Subcutaneous abdominal adipose tissue (tissue), 5 donors: Measurements from ENCODE around the gene SARNP.
"Not testable (repeated sequence)": the region's sequence is repeated elsewhere in the genome, so short reads cannot be mapped to it uniquely, and the experiment has no call there.

Source experiments
- H3K27ac ChIP-seq: one replicate; pipeline ENCODE4 v1.7.0; 2013; ENCODE audit warnings: low read depth, mild to moderate bottlenecking, inconsistent platforms, low read length, moderate library complexity
- H3K27me3 ChIP-seq, 5 donors: one replicate each; pipeline ENCODE4 v1.7.0; 2013; ENCODE audit warnings: low read length in 5 of 5, inconsistent platforms in 1 of 5; ENCODE audit not compliant: control insufficient read depth in 5 of 5, insufficient read depth in 4 of 5
- H3K36me3 ChIP-seq, 5 donors: one replicate each; pipeline ENCODE4 v1.7.0; 2013; ENCODE audit warnings: low read length in 5 of 5; ENCODE audit not compliant: control insufficient read depth in 5 of 5, insufficient read depth in 5 of 5
- H3K4me1 ChIP-seq, 5 donors: one replicate each; pipeline ENCODE4 v1.7.0; 2013; ENCODE audit warnings: low read length in 5 of 5, mild to moderate bottlenecking in 3 of 5, moderate library complexity in 1 of 5; ENCODE audit not compliant: control insufficient read depth in 5 of 5, insufficient read depth in 5 of 5
- H3K4me3 ChIP-seq, 5 donors: one replicate each; pipeline ENCODE4 v1.7.0; 2013; ENCODE audit warnings: low read length in 5 of 5, low read depth in 1 of 5
- H3K9ac ChIP-seq, 5 donors: one replicate each; pipeline ENCODE4 v1.7.0; 2013; ENCODE audit warnings: low read length in 5 of 5, mild to moderate bottlenecking in 4 of 5, moderate library complexity in 3 of 5
- H3K9me3 ChIP-seq, 5 donors: one replicate each; pipeline ENCODE4 v1.7.0; 2013; ENCODE audit warnings: low read length in 5 of 5; ENCODE audit not compliant: control insufficient read depth in 5 of 5
- donor health status: healthy.
- donor health status: healthy.
- donor health status: healthy.
- donor health status: healthy.
- donor health status: healthy.

SARNP gene

GRCh38 chr12:55840581-55841351 lies 23.2 kb upstream of the SARNP start:
- peaks cover 7 to 47% (median 32%) of the 10 kb centered on the region in 5 donors for H3K4me1 ChIP-seq
- H3K27ac ChIP-seq: no peak overlapping the region
- peaks cover 4 to 40% (median 29%) of the 10 kb centered on the region in 5 donors for H3K36me3 ChIP-seq

GRCh38 chr12:55839345-55840140 lies 22.0 kb upstream of the SARNP start:
- Histone ChIP-seq H3K9me3 (no peaks in the 10 kb centered on the region), H3K4me3 (no peak overlapping the region), H3K36me3 (peaks cover 4 to 42% (median 29%) of the 10 kb centered on the region in 5 donors)

More at GRCh38 chr12:55840581-55841351, 23.2 kb upstream of the SARNP start:
- peak overlapping the region; percentile 23 to 95 (median 79) for H3K4me3 ChIP-seq
- H3K27me3 ChIP-seq: no peaks in the 10 kb centered on the region
- no peaks in the 10 kb centered on the region for H3K9me3 ChIP-seq
- peak overlapping the region in 1 of 5 donors; percentile 10 for H3K9ac ChIP-seq

DNA sequence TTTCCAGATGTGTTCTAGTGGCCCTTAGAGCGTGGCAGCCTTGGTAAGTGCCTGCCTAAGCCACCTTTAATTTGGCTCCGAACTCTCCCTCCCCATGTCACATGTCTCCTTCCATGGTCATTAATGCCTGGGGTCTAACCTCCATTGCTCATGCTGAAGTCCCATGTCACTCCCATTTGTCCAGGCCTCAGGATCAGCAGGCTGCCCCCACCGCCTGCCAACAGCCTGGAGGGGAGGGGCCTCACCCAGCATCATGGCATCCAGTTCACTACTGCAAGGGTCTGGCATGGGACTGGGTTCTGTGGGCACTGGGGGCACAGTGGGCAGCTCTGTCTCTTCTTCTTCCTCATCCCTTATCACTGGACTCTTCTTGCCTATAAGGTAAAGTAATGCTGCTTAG lies 20.8 kb upstream of the SARNP start:
- H3K36me3 ChIP-seq: peaks cover 4 to 44% (median 29%) of the 10 kb centered on the region in 5 donors
- H3K27ac ChIP-seq: no peak overlapping the region
- no peak overlapping the region for H3K4me3 ChIP-seq
- no peak overlapping the region for H3K9ac ChIP-seq
- no peaks in the 10 kb centered on the region for H3K27me3 ChIP-seq
- H3K4me1 ChIP-seq: peaks cover 4 to 31% (median 25%) of the 10 kb centered on the region in 5 donors
- H3K9me3 ChIP-seq: no peaks in the 10 kb centered on the region

More at GRCh38 chr12:55839345-55840140, 22.0 kb upstream of the SARNP start:
- no peak overlapping the region for H3K27ac ChIP-seq
- H3K4me1 ChIP-seq: peaks cover 4 to 37% (median 23%) of the 10 kb centered on the region in 5 donors
- H3K9ac ChIP-seq: no peak overlapping the region
- H3K27me3 ChIP-seq: no peaks in the 10 kb centered on the region

DNA sequence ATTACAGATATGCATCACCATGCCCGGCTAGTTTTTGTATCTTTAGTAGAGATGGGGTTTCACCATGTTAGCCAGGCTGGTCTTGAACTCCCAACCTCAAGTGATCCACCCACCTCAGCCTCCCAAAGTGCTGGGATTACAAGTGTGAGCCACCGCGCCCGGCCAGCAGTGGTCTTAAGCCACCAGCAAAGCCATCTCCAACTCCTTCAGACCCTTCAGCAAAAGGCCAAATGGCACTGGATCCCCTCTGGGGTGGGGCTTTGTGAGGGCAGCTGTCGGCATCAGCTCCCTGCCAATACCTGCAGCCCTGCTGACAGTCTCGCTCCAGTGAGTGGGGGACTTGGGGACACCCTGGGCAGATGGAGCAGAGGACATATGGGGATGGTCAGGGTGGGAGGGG lies 16.9 kb upstream of the SARNP start:
- peaks cover 6 to 38% (median 27%) of the 10 kb centered on the region in 5 donors for H3K4me1 ChIP-seq
- H3K36me3 ChIP-seq: peaks cover 4 to 33% (median 22%) of the 10 kb centered on the region in 5 donors
- H3K27ac ChIP-seq, H3K27me3 ChIP-seq, H3K4me3 ChIP-seq, H3K9ac ChIP-seq, H3K9me3 ChIP-seq: not testable (repeated sequence)

- Histone ChIP-seq H3K9me3 (no peaks in the 10 kb centered on the region), H3K27me3 (no peaks in the 10 kb centered on the region), H3K9ac (peak overlapping the region in 1 of 5 donors; percentile 22), H3K4me3 (no peak overlapping the region), H3K27ac (no peak overlapping the region), H3K36me3 (peaks cover 4 to 24% (median 12%) of the 10 kb centered on the region in 5 donors), H3K4me1 (peaks cover 6 to 46% (median 37%) of the 10 kb centered on the region in 5 donors)
These were observed 15.5 kb upstream of the SARNP start for GRCh38 chr12:55833056-55833455.

GRCh38 chr12:55831447-55831815 lies 13.9 kb upstream of the SARNP start:
- Histone ChIP-seq H3K27me3 (no peaks in the 10 kb centered on the region), H3K9me3 (no peaks in the 10 kb centered on the region), H3K27ac (peak overlapping the region; percentile 85), H3K4me3 (peak overlapping the region; percentile 93 to 98 (median 97)), H3K36me3 (peaks cover 3 to 17% (median 6%) of the 10 kb centered on the region in 5 donors), H3K9ac (peak overlapping the region; percentile 50 to 90 (median 88)), H3K4me1 (peaks cover 11 to 61% (median 51%) of the 10 kb centered on the region in 5 donors)

GRCh38 chr12:55830601-55831446 lies 13.3 kb upstream of the SARNP start:
- no peaks in the 10 kb centered on the region for H3K9me3 ChIP-seq
- peak overlapping the region; percentile 85 for H3K27ac ChIP-seq
- peaks cover 0 to 11% (median 3%) of the 10 kb centered on the region in 5 donors for H3K36me3 ChIP-seq
- no peaks in the 10 kb centered on the region for H3K27me3 ChIP-seq
- peak overlapping the region; percentile 50 to 90 (median 88) for H3K9ac ChIP-seq
- peak overlapping the region; percentile 93 to 98 (median 97) for H3K4me3 ChIP-seq
- peaks cover 11 to 66% (median 54%) of the 10 kb centered on the region in 5 donors for H3K4me1 ChIP-seq

- Histone ChIP-seq H3K36me3 (peaks cover 0 to 4% (median 2%) of the 10 kb centered on the region in 5 donors), H3K9ac (peak overlapping the region; percentile 50 to 90 (median 88)), H3K9me3 (no peaks in the 10 kb centered on the region), H3K4me1 (peaks cover 11 to 67% (median 60%) of the 10 kb centered on the region in 5 donors), H3K4me3 (peak overlapping the region; percentile 93 to 98 (median 97)), H3K27ac (peak overlapping the region; percentile 85), H3K27me3 (no peaks in the 10 kb centered on the region)
These were observed 12.6 kb upstream of the SARNP start for GRCh38 chr12:55829967-55830600.

DNA sequence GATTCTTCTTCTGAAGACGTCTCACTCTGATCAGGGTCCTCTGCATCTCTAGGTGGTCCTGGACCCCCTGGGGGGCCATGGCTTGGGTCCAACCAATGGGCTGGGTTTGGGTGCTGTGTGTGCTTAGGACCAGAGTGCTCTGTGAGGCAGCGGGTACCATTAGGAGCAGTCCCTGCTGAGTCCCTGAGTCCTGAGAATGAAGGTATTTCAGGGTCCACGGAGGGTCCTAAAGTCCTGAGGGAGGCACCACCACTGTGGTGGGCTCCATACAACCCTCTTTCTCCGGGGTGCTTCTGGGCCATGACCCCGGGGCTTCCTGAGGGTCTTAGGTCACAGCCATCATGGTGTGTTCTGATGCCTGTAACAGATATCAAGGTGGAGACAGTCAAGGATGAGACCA lies 10.8 kb upstream of the SARNP start:
- peak overlapping the region; percentile 44 to 75 (median 67) for H3K9ac ChIP-seq
- peak overlapping the region; percentile 85 for H3K27ac ChIP-seq

More for the DNA sequence above, 10.8 kb upstream of the SARNP start:
- Histone ChIP-seq H3K36me3 (peaks cover 0 to 2% (median 1%) of the 10 kb centered on the region in 5 donors), H3K4me3 (peak overlapping the region; percentile 62 to 97 (median 93)), H3K4me1 (peaks cover 11 to 73% (median 64%) of the 10 kb centered on the region in 5 donors), H3K9me3 (no peaks in the 10 kb centered on the region), H3K27me3 (no peaks in the 10 kb centered on the region)
